DND-41 (cell line): ENCODE results near the gene CEMIP.

Source experiments
- EZH2 ChIP-seq: IDR thresholded peaks from 3 replicates; pipeline ENCODE4 v1.6.1; 2012; ENCODE audit warnings: borderline replicate concordance, low read depth, mild to moderate bottlenecking, moderate library complexity, low read length, inconsistent platforms; ENCODE audit not compliant: severe bottlenecking
- TF ChIP-seq, protein P1 (sequence below): IDR thresholded peaks from 2 replicates; pipeline ENCODE4 v1.5.1; 2012; ENCODE audit warnings: borderline replicate concordance, low read length, moderate library complexity, mild to moderate bottlenecking; ENCODE audit not compliant: poor library complexity, severe bottlenecking; ENCODE audit errors: extremely low read depth

- TF ChIP-seq, protein P1, sequence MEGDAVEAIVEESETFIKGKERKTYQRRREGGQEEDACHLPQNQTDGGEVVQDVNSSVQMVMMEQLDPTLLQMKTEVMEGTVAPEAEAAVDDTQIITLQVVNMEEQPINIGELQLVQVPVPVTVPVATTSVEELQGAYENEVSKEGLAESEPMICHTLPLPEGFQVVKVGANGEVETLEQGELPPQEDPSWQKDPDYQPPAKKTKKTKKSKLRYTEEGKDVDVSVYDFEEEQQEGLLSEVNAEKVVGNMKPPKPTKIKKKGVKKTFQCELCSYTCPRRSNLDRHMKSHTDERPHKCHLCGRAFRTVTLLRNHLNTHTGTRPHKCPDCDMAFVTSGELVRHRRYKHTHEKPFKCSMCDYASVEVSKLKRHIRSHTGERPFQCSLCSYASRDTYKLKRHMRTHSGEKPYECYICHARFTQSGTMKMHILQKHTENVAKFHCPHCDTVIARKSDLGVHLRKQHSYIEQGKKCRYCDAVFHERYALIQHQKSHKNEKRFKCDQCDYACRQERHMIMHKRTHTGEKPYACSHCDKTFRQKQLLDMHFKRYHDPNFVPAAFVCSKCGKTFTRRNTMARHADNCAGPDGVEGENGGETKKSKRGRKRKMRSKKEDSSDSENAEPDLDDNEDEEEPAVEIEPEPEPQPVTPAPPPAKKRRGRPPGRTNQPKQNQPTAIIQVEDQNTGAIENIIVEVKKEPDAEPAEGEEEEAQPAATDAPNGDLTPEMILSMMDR, result no peak
- no peak for TF ChIP-seq EZH2
Observed at GRCh38 chr15:80750575-80750974, 28.6 kb upstream of the CEMIP start.
